T-helper 2 cell treated with Interferon-gamma antibody and Interleukin-4, amounts not matched to agents 5 μg/mL and 100 μg/mL, for 36 hours (primary cell): Measurements from ENCODE around the gene HS1BP3.

Experiments used
- DNase-seq: peaks from one replicate; pipeline ENCODE4 v3.0.0; 2021; ENCODE audit warnings: low spot score
- H3K27ac Mint-ChIP-seq: one replicate; pipeline ENCODE4 v1.8.0; 2021; ENCODE audit warnings: mild to moderate bottlenecking, mixed read lengths
- H3K27me3 Mint-ChIP-seq: one replicate; pipeline ENCODE4 v1.8.0; 2021; ENCODE audit warnings: low read depth, mixed read lengths
- H3K36me3 Mint-ChIP-seq: one replicate; pipeline ENCODE4 v1.8.0; 2021; ENCODE audit warnings: low read depth, mixed read lengths
- H3K4me1 Mint-ChIP-seq: one replicate; pipeline ENCODE4 v1.8.0; 2021; ENCODE audit warnings: low read depth, mixed read lengths
- H3K4me3 Mint-ChIP-seq: one replicate; pipeline ENCODE4 v1.8.0; 2022; ENCODE audit warnings: mild to moderate bottlenecking, moderate library complexity, mixed read lengths
- H3K9me3 Mint-ChIP-seq: one replicate; pipeline ENCODE4 v1.8.0; 2021; ENCODE audit warnings: mixed read lengths

HS1BP3 gene

DNA sequence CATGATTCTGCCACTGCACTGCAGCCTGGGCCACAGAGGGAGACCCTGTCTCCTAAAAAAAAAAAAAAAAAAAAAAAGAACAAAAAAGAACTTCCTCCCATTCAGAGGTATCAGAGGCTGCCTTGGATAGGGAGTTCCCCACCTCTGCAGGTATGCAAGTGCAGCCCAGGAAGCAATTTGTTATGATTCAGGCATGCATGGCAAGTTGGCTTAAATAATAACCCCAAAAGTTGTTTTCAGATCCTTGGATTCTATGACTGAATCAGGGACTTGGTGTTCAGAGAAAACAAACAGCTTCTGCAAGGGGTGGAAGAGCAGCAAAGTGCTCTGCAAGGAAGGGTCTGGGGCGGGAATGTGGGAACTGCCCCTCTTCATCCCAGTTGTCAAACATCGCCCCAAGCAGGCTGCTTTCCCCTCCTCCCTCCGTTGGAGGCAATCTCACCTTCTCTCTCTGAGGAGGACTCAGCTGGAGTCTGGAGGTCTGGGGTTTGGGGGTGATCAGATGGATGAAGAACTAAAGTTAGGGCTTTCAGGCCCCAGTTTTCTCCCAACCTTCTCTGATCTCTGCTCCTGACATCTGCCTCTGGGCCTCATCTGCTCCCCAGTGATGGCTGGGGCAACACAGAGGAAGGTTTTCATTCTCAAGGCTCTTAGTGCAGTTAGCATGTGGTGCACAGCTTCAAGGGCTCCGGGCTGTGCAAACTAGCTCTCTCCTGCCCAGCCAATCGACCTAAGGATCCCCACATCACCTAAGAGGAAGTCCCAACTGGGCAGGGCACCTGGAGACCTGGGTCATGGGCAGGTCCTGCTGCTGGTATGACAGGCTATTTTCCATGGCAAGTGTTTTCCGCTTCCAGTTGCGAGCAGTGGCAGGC, 12.5 kb upstream of the HS1BP3 start:
- no peak overlapping the region for H3K27ac Mint-ChIP-seq
- H3K4me1 Mint-ChIP-seq: peaks cover 3% of the 10 kb centered on the region
- H3K27me3 Mint-ChIP-seq: peaks cover 73% of the 10 kb centered on the region
- H3K36me3 Mint-ChIP-seq: no peaks in the 10 kb centered on the region
- DNase-seq: no peak
- no peaks in the 10 kb centered on the region for H3K9me3 Mint-ChIP-seq
- H3K4me3 Mint-ChIP-seq: no peak overlapping the region

DNA sequence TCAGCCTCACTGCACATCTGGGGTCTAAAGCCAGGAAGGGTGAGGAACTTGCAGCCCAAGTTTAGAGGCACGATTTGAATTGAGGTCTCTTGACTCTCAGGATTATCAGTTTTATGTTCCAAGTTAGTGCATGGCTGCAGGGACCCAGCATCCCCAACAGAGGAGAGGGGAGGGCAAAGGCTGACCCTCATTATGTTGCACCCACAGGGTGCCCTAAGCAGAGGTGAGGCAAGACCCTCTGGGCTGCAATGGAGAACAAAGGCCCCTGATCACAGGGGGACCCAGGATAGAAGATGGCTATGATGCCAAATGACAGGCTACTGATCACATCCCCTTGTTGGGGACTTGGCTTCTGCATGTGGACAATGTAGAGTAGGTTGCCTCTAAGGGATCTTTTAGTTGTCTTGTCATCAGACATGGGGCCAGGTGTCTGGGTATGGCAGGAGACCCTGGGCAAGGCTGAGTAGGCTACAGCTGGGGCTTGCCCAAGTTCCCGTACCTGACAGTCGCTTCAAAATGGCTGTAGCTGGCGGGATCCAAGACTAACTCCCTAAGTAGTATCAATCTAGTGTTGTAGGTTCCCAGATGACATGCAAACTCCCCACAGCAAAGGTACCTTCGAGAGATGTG, 11.5 kb upstream of the HS1BP3 start:
- no peaks in the 10 kb centered on the region for H3K36me3 Mint-ChIP-seq

DNA sequence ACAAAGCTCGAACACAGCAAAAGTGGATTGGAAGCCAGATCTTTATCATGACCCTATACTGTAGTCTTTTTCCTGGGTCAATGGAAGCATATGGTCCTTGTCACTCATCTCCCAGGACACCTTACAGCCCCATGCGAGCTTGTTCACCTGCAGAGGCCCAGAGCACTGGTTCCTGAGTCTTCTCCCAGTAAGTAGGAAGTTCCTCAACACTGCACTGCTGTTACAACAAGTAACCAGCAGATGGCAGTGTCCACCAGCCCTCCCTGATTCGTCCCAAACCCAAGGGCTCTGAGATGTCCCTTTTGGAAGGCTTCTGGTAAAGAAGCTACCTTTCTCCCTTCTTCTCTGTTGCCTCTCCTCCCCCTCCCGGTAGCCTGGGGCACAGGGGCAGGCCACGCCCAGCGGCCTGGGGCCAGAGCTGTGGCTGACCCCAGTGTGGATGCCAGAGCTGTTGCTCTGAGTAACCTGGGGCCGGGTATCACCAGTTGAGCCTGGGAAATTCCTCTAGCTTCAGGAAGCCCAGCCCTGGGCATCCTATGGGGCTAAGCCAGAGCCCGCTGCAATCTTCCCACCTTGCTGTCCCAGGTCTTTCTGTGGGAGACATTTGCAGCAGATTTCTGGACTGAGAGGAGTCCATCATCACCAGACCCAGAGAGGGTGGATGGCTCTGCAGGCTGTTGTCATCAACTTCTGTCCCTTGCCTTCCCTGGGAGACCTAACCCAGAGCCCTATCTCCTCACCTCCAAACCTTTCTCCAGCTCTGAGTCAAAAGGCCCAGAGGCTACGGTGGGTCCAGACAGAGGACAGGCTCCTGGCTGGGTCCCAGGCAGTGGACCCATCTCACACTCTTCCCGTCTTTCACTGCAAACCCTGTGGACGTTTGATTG, 10.8 kb upstream of the HS1BP3 start:
- Mint-ChIP-seq H3K27me3 (peaks cover 70% of the 10 kb centered on the region), H3K27ac (no peak overlapping the region), H3K4me1 (peaks cover 3% of the 10 kb centered on the region), H3K36me3 (no peaks in the 10 kb centered on the region), H3K9me3 (no peaks in the 10 kb centered on the region), H3K4me3 (no peak overlapping the region)
- peak; percentile 57 for DNase-seq

More for the DNA sequence above, 11.5 kb upstream of the HS1BP3 start:
- no peak for DNase-seq
- Mint-ChIP-seq H3K27me3 (peaks cover 68% of the 10 kb centered on the region), H3K27ac (no peak overlapping the region), H3K9me3 (no peaks in the 10 kb centered on the region), H3K4me3 (no peak overlapping the region), H3K4me1 (peaks cover 3% of the 10 kb centered on the region)

DNA sequence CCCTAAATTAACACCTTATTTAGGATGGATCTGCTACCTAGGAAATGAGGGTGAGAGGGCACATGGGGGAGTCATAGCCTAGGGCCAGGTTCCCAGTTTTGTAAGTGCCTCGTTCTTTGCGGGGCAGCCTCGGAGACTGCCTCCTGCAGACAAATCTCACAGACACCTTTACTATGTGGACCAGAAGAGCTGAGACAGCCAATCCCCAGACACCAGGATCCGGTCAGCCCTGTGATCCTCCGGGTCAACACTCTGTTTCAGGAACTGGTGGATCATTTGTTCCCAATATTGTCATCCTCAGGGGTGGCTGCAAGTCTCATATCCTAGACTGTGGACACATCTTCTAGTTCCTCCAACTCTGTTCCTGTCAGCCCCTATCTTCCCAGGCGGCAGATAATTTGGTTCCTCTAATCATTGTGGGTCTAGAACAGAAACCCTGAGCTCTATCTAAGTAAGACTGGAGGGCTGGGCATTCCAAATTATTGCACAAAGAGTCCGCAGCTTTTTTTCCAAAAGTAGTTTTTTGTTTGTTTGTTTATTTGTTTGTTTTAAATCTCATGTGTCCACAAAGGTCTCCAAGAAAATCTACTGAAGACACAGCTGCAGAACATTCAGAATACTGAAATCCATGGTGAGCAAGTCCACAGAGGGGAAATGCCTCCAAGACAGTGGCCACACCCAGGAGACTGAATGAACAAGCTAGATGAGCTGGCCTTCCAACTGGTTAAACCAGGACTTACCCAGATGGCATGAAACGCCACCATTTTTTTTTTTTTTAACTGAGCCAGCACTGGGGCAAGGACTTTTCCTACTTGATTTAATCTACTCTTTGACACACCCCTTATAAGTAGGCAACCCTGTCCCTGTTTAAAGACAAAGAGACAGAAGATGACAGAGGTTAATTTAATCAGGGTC, 9.9 kb upstream of the HS1BP3 start:
- no peak overlapping the region for H3K27ac Mint-ChIP-seq
- no peaks in the 10 kb centered on the region for H3K36me3 Mint-ChIP-seq
- H3K9me3 Mint-ChIP-seq: no peaks in the 10 kb centered on the region
- H3K27me3 Mint-ChIP-seq: peaks cover 69% of the 10 kb centered on the region
- H3K4me3 Mint-ChIP-seq: no peak overlapping the region
- no peaks in the 10 kb centered on the region for H3K4me1 Mint-ChIP-seq
- DNase-seq: no peak

DNA sequence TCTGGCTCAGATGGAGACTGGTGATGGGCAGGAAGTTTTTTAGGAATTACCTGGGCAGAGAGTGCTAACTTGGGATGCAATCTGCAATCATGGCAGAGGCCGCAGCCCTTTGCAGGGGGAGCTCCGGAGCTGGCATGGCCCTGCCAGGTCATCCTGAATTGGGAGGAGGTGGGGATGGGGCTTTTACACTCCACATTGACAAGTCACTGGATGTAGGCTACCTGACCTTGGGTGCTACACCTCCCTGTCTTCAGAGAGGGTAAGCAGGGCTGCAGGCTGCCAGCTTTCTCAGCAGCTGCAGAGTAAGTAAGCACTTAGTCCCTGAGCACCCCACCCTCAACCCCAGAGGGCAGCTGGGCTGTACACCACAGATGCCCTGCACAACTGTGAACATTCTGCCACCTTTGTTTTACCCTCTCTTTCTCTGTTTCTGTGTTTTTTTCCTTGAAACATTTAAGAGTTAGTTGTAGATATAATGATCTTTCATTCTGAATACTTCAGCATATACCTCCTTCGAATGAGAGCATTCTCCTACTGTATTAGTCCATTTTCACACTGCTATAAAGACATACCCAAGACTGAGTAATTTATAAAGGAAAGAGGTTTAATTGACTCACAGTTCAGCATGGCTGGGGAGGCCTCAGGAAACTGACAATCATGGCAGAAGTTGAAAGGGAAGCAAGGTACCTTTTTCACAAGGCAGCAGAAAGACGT, 6.8 kb upstream of the HS1BP3 start:
- Mint-ChIP-seq H3K27ac (no peak overlapping the region), H3K4me3 (no peak overlapping the region), H3K9me3 (no peaks in the 10 kb centered on the region), H3K4me1 (peaks cover 2% of the 10 kb centered on the region), H3K27me3 (peaks cover 50% of the 10 kb centered on the region), H3K36me3 (no peaks in the 10 kb centered on the region)
- no peak for DNase-seq

DNA sequence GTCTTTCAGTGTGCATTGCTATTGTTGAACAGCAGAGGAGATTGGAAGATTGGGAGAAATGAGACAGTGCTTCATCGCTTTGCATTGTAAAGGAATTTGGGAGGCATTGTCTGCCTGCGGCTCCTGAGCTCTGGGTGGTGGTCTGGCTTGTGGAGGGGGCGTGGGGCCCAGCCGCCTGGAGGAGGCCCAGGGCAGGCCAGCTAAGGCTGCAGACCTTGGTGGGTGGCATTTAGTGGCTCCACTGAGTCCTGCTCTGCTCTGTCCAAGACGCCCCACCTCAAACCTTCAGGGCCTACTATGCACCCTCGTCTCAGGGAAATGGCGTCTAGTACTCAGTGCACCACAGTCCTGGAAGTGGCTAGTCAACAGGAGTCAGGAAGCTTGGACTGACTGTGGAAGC, 5.7 kb upstream of the HS1BP3 start:
- peaks cover 44% of the 10 kb centered on the region for H3K27me3 Mint-ChIP-seq
- H3K36me3 Mint-ChIP-seq: no peaks in the 10 kb centered on the region
- no peak overlapping the region for H3K27ac Mint-ChIP-seq
- DNase-seq: no peak
- no peak overlapping the region for H3K4me3 Mint-ChIP-seq
- H3K4me1 Mint-ChIP-seq: peaks cover 8% of the 10 kb centered on the region
- no peaks in the 10 kb centered on the region for H3K9me3 Mint-ChIP-seq

DNA sequence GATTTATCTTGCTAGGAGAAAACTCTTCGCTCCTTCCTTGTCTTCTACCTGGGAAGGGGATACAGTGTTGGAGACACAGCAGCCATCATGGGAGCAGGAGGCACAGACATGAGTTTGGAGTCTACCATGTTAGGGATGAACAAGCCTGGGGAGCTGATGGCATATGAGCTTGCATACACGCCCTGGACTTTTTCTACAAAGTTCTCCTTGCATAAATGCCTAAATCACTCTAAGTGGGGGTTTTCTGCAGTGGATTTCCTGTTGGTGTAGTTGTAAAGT, 3.6 kb upstream of the HS1BP3 start:
- Mint-ChIP-seq H3K27me3 (peaks cover 28% of the 10 kb centered on the region), H3K4me3 (no peak overlapping the region), H3K9me3 (no peaks in the 10 kb centered on the region), H3K27ac (no peak overlapping the region), H3K4me1 (peaks cover 21% of the 10 kb centered on the region), H3K36me3 (no peaks in the 10 kb centered on the region)
- DNase-seq: no peak

DNA sequence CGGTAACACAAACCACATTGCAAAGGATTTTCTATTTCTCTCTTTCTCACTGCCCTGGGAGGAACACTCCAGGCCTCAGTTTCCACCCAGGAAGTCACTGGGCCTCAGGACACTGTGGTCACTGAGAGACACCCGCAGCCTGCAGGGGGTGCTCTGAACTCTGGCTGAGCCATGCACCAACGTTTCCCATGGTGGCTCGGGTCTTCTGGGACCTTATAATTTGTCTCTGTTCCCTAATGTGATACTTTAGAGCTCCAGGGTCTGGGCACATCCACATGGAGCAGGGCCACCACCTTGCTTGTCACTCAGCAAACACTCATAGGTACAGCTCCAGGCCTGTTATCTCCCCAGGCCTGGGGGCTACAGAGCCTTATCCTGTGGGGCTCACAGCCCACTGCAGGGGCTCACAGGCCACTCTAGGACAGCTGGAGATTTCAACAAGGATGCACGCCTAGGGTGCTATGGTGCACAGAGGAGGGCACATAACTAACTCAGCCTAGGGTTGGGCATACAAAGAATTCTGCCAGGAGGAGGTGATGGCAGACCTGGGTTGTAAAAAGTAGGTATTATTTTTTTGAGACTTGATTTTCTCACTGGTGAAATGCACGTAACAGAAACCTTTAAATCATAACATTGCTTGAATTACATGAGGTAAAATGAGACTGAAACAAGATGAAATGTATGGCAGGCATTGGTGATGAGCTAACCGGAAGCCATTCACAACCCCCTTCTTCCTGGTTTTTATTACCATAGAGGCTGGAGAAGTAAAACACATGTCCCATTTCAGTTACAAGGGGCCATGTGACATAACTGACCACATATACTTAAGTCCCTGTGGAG, 3.0 kb upstream of the HS1BP3 start:
- Mint-ChIP-seq H3K27ac (no peak overlapping the region), H3K36me3 (no peaks in the 10 kb centered on the region), H3K9me3 (no peaks in the 10 kb centered on the region), H3K4me3 (no peak overlapping the region), H3K27me3 (peaks cover 24% of the 10 kb centered on the region), H3K4me1 (peaks cover 26% of the 10 kb centered on the region)
- no peak for DNase-seq

DNA sequence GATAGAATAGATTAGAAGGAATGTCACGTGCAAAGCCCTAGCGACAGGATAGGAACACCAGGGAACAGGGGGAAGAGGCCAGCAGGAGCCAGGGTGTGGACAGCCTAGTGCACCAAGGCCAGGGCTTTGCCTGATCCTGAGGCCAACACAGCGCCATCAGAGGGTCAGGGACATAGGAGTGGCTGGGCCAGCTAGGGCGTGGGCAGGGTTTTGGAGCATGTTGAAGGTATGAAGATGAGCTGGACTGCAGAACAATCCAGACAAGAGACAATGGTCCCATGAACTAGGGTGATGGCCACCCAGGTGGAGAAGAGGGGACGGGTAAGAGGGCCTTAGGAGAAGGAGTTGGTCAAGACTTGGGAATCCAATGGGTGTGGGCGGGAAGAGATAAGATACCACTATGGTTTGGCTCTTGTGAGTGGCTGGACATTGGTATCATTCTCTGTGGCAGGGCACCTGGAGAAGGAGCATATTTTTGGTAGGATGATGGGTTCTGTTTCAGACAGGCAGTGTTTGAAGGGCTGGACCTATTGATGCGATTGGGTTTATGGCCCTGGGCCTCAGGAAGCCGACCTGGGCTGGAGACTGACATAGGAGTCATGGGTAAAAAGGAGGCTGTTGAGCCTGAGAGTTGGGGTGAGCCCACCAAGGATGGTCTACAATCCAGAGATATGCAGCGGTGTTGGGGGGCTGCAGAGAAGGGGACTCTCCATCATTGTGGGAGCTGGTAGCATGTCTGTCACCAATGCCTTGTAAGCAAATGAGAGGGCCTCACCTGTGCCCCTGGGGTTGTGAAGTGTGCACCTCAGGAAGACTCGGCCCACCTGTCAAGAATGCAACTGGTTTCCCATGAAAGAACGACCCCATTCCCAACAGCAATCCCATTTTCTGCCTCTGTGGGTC, 2.0 kb upstream of the HS1BP3 start:
- no peaks in the 10 kb centered on the region for H3K36me3 Mint-ChIP-seq
- no peaks in the 10 kb centered on the region for H3K9me3 Mint-ChIP-seq
- H3K27me3 Mint-ChIP-seq: peaks cover 19% of the 10 kb centered on the region
- H3K4me1 Mint-ChIP-seq: peaks cover 30% of the 10 kb centered on the region
- H3K4me3 Mint-ChIP-seq: no peak overlapping the region
- H3K27ac Mint-ChIP-seq: no peak overlapping the region
- DNase-seq: no peak

DNA sequence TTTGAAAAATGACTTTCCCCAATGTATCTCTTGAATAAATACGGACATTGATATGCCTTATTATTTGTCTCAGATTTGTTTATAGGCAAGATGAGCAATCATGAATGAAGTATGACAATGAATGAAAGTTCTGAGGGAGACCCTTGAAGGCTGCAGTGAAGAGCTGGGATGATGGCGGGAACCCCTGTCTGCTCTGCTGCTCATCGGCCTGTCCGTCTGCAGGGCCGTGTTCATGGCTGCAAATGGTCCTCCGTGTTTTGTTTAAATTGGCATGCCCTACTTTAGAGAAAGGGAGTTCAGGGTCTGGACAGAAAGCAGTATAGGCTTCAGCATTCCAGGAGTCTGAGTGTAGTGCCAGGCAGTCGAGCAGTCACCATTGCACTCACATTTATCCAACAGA, 1.2 kb upstream of the HS1BP3 start:
- no peak for DNase-seq
- no peaks in the 10 kb centered on the region for H3K36me3 Mint-ChIP-seq
- no peaks in the 10 kb centered on the region for H3K9me3 Mint-ChIP-seq
- H3K4me1 Mint-ChIP-seq: peaks cover 30% of the 10 kb centered on the region
- peaks cover 16% of the 10 kb centered on the region for H3K27me3 Mint-ChIP-seq
- no peak overlapping the region for H3K4me3 Mint-ChIP-seq
- no peak overlapping the region for H3K27ac Mint-ChIP-seq

DNA sequence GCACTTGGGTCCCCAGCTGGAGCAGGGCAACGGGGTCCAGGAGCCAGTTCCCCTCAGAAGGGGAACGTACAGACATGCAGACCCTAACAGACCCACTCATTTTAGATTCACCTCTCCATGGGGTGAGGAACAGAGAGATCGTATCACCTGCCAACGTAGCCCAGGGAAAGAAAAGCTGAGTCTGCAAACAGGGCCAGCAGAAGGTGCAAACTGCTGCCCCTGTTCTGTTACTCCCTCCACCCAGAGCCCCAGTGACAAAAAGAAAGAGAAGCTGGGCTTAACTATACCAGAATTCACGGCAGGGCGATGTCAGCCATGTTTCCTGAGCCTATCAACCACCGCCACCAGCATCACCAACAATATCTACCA, 817 bp upstream of the HS1BP3 start:
- Mint-ChIP-seq H3K36me3 (no peaks in the 10 kb centered on the region), H3K4me3 (peak overlapping the region; percentile 85), H3K27ac (peak overlapping the region; percentile 95), H3K9me3 (no peaks in the 10 kb centered on the region), H3K27me3 (peaks cover 15% of the 10 kb centered on the region), H3K4me1 (peaks cover 30% of the 10 kb centered on the region)
- no peak for DNase-seq
